ENCODE data around the gene IFT74.
"Not testable (repeated sequence)": the region's sequence is repeated elsewhere in the genome, so short reads cannot be mapped to it uniquely, and the experiment has no call there.

The IFT74 gene

DNA sequence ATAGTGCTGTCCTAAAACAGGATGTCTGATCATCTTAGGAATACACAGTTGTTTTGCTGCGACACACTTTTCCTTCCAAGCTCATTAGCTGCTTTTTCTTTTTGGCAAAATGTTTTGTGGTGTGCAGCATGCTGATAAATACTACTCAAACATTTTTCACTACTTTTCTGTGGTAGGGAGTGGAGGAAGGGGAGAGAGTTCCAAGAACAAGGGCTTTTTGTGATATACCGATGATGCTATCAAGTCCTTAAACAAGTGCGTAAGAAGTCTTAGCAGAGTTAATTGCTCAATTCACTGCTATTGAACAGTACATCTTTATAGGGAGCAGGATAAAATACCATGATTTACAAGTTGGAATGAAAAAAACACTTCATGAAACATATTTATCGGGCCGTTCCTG, 129.2 kb downstream of the IFT74 start:
- no peak for FAIRE-seq

DNA sequence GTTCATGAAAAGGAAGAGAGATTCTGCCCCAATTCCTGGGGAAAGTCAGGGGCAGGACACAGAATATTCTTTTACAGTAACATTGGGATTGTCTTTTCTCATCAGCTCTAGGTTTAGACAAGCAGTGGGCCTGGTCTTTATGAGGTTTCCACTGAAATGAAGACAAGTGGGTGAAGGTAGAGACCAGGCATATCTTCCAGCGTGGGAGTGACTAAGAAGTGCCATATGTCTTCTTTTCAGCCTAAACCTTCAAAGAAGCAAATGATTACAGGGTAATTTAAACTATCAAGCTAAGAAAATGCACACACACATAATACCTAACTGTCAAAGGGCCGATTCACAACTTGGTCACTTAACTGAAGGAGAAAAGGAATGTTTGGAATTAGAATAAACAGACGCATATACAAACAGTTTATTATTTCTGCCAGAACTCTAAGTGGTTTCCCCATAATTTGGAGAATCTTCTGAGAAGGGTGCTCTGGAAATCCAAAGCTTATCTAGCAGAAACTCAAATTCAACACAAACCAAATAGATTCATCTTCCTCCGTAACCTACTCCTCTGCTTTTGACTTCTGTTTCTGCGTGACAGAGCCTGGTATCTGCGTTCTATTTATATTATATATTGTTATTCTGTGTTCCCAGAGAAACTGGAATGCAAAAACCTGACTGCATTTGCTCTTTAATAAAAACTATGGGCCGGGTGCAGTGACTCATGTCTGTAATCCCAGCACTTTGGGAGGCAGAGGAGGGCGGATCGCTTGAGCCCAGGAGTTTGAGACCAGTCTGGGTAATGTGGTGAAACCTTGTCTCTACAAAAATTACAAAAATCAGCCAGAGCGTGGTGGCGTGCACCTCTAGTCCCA, 130.8 kb downstream of the IFT74 start:
- FAIRE-seq: no peak

- no peak for FAIRE-seq
These were observed 132.8 kb downstream of the IFT74 start for GRCh38 chr9:27088981-27089380.

DNA sequence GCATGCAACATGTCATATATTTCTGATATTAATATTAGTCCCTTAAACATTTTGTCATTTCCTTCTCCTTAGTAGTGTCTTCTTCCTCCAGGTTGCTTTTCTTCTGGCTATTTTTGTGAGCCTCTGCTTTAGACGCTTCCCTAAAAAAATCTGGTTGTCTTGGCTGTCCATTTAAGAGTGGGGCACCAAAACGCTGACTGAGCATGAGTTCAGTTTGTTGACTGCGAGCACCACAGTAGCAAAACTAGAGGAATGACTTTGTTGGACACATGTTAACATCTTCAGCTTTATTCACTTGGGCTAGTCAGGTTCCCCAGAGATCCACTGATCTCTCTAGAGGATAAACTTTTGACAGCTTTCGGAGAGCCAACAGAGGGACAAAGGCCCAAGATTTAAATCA, 133.5 kb downstream of the IFT74 start:
- FAIRE-seq: no peak

- no peak for FAIRE-seq
These were observed 134.0 kb downstream of the IFT74 start for GRCh38 chr9:27090231-27090630.

DNA sequence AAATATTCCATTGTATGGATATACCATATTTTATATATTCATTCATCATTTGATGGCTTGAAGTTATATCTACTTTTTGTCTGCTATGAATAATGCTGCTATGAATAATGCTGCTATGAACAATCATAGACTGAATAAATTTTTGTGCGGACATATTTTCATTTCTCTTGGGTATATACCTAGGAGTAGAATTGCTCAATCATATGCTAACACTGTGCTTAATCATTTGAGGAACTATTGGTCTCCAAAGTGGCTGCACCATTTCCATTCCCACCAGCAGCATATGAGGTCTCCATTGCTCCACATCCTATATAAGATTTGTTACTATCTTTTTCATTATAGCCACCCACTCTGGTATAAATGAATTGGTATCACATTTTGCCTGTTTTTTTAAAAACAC, 134.5 kb downstream of the IFT74 start:
- no peak for FAIRE-seq

DNA sequence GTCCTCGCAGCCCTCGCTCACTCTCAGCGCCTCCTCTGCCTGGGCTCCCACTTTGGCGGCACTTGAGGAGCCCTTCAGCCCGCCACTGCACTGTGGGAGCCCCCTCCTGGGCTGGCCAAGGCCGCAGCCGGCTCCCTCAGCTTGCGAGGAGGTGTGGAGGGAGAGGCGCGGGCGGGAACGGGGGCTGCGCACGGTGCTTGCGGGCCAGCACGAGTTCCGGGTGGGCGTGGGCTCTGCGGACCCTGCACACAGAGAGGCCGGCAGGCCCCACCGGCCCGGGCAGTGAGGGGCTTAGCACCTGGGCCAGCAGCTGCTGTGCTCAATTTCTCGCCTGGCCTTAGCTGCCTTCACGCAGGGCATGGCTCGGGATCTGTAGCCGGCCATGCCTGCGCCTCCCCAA, 136.3 kb downstream of the IFT74 start:
- FAIRE-seq: not testable (repeated sequence)

GRCh38 chr9:27093384-27094067, 137.3 kb downstream of the IFT74 start:
- FAIRE-seq: not testable (repeated sequence)

- FAIRE-seq: no peak
These were observed 138.6 kb downstream of the IFT74 start for GRCh38 chr9:27094640-27095298.

DNA sequence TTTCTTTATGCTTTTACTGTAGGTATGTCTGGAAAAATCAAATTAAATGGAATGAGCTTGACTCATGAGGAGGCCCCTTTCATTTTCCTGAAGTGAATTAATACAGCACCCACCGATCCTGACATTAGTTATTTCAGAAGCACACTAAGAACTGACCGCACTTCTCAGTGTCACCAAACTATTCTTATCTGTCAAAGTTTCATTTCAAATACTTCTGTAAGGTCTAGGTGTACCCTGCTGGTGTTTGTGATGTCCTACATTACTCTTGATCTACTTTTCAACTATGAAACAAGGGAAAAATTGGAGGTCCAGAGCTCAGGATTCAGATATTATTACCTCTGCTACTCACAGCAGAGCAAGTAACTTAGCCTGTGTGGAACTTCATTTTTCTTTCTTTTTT, 151.0 kb downstream of the IFT74 start:
- no peak for FAIRE-seq

GRCh38 chr9:27108981-27109541, 152.8 kb downstream of the IFT74 start, which contains the start of gene TEK:
TSS of gene TEK (plus strand) at chr9:27109225. CDS start at chr9:27109591, 366 bp downstream.
- no peak for FAIRE-seq

DNA sequence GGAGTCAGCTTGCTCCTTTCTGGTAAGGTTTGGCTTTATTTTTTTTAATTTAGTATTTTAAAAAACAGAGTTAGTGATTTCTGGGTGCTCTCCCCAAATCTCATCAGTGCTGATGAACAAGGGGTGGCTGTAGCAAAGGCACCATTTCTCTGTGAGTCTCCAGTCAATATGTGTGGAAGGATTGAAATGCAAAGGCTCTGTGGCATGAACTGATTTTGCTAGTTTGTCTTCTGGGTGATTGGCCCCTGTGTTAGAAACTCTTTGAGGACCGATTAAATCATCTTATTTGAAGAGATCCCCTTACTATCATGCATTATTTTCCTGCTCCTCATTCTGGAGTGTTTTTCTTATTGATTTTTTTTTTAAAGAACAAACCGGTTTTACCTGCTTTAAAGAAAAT, 153.4 kb downstream of the IFT74 start:
- FAIRE-seq: no peak

DNA sequence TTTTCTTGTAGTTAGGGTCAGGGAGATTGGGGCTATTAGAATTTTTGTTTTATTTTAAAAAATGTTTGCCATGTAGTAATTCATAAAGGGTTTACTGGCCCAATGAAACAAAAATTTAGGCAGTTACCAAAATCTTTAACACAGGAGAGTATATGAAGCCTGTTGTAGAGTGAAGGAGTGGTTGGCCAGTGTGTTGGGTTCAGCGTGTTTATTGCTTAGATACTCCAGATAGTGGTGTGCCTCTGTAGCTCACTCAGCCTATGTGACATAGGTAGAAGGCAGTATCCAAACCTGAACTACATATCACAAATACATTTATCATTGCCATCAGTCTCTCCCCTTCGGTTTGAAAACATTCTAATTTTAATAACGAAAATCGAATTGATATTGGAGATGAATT, 154.0 kb downstream of the IFT74 start:
- no peak for FAIRE-seq

DNA sequence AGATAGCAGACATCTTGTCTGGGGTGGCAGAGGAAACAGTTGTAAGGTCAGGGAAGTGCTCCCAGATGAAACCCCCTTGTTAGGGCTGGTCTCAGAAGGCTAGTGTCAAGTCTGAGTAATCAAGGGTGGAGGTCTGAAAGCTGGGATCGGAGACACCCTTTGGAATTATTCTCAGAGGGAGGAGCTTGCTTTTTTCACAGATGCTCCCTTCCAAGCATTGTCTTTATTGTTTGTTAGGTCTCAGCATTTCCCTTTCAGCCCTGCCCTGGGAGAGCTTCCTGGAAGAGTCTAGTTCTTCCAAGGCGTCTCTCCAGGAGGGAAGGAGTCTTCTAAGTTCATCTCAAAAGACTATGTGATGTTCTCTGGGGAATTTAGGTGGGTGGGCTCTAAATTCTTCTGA, 156.0 kb downstream of the IFT74 start:
- FAIRE-seq: no peak

Data from endometrium (tissue), 2 donors.